HG03432 (cell line): Measurements from ENCODE around the gene PPP1R12A.

Experiments used
- ATAC-seq: cut with Tn5 transposase; IDR thresholded peaks from one replicate; pipeline ENCODE4 v1.9.1; 2021; ENCODE audit warnings: mild to moderate bottlenecking, moderate library complexity; ENCODE audit not compliant: unreplicated experiment

The PPP1R12A gene

GRCh38 chr12:79936670-79937069, 1.8 kb upstream of the PPP1R12A start:
- no peak for ATAC-seq

GRCh38 chr12:79935624-79936345, 888 bp upstream of the PPP1R12A start:
- ATAC-seq = peak; percentile 20

- ATAC-seq = peak; percentile 19
Measured at GRCh38 chr12:79934281-79935020, 446 bp downstream of the PPP1R12A start.

GRCh38 chr12:79933532-79934264, 1.2 kb downstream of the PPP1R12A start:
- ATAC-seq = no peak

GRCh38 chr12:79933043-79933442, 1.9 kb downstream of the PPP1R12A start:
- no peak for ATAC-seq

- ATAC-seq = no peak
Measured at GRCh38 chr12:79932357-79932756, 2.5 kb downstream of the PPP1R12A start.

- no peak for ATAC-seq
Measured at GRCh38 chr12:79929065-79929464, 5.8 kb downstream of the PPP1R12A start.

GRCh38 chr12:79927772-79928474, 7.0 kb downstream of the PPP1R12A start:
- peak; percentile 99 for ATAC-seq

- no peak for ATAC-seq
Measured at GRCh38 chr12:79926951-79927350, 7.9 kb downstream of the PPP1R12A start.

- no peak for ATAC-seq
Measured at GRCh38 chr12:79925492-79925891, 9.4 kb downstream of the PPP1R12A start.

- no peak for ATAC-seq
Measured at GRCh38 chr12:79921786-79922185, 13.1 kb downstream of the PPP1R12A start.

- ATAC-seq = peak; percentile 31
Measured at GRCh38 chr12:79920421-79921238, 14.3 kb downstream of the PPP1R12A start.

GRCh38 chr12:79919762-79920161, 15.1 kb downstream of the PPP1R12A start:
- ATAC-seq = no peak

- ATAC-seq = no peak
Measured at GRCh38 chr12:79916826-79917225, 18.1 kb downstream of the PPP1R12A start.

- no peak for ATAC-seq
Measured at GRCh38 chr12:79911889-79912656, 22.8 kb downstream of the PPP1R12A start.

GRCh38 chr12:79908366-79908765, 26.5 kb downstream of the PPP1R12A start:
- ATAC-seq = no peak

GRCh38 chr12:79901506-79901905, 33.4 kb downstream of the PPP1R12A start:
- no peak for ATAC-seq

GRCh38 chr12:79900951-79901350, 33.9 kb downstream of the PPP1R12A start:
- no peak for ATAC-seq

GRCh38 chr12:79900199-79900598, 34.7 kb downstream of the PPP1R12A start:
- no peak for ATAC-seq
